Measurements from ENCODE around the gene RILPL1.
"Not testable (repeated sequence)": the region's sequence is repeated elsewhere in the genome, so short reads cannot be mapped to it uniquely, and the experiment has no call there.

RILPL1 gene

DNA sequence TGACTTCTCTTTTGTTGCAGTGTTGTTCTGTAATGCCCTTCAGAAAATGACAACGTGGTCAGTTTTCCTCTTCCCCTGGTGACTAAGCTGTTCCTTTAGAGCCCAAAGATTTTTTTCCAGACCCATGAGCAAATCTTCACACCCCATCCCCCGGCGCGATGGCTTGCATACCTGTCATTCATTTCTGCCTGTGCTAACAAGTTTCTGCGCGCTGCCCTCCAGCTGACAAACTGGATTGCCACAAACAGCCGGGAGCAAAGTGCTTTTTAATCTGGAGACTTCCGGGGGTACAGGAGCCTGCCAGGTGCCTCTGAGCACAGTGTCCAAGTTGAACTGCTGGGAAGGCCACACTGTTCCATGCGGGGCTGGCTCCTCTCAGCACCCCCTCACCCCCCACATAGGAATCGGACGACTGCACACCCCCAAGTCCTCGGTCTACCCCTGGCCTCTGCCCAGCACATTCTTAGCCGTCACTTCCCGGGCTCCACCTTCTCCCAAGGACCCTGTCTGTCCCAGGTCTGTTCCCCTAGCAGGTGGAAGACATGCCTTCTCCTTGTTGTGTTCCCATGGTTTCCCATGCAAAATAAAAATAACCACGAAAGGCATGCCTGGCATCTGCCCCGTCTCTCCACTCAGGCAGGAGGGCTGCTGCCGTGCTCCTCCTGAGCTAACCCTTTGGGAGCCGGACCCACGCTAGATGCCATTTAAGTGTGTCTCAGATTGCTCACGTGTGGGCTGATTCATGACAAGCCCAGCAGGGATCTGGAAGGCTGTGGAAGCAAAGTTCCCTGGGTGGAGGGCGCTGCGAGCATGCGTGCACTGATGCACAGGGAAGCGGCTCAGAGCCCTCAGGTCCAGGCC is 14.1 kb downstream of the RILPL1 start:
- no peak for TF ChIP-seq CTCF (IDR thresholded peaks at IDR 0.05)
- peak overlapping the region; percentile 57 for H3K4me3 ChIP-seq
- H3K27ac ChIP-seq, result peak overlapping the region; percentile 54 to 94
- DNase-seq (ENCODE audit: low spot score), result peak; percentile 85

DNA sequence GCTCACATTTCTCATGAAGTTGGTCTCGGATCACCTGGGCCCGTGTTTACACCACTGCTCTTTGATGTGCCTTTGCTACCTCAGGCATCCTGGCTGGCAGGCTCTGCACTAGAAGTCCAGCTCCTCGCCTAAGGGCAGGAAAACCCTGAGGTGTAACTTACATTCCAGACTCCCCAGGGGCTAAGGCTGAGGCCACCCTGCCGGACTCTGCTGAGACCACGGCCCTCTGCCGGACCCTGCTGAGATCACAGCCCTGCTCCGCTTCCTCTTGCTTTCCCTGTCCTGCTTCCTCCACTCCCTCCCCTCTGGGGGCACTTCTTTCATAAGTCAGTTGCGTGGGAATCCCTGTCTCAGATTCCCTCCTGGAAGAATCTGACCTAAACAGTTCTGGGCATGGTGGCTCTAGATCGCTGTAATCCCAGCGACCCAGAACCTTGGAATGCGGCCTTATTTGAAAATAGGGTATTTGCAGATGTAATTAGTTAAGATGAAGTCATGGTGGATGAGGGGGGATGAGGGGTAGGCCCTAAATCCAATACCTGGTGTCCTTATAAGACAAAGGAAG is 17.2 kb downstream of the RILPL1 start:
- TF ChIP-seq CTCF (IDR thresholded peaks at IDR 0.05), result no peak
- Histone ChIP-seq H3K27ac (peak overlapping the region in 1 of 2 donors; percentile 69), H3K4me3 (no peak overlapping the region)
- DNase-seq (ENCODE audit: low spot score), result no peak

GRCh38 chr12:123514582-123515221 is 18.8 kb downstream of the RILPL1 start:
- not testable (repeated sequence) for H3K27ac ChIP-seq; DNase-seq (ENCODE audit: low spot score); H3K4me3 ChIP-seq

DNA sequence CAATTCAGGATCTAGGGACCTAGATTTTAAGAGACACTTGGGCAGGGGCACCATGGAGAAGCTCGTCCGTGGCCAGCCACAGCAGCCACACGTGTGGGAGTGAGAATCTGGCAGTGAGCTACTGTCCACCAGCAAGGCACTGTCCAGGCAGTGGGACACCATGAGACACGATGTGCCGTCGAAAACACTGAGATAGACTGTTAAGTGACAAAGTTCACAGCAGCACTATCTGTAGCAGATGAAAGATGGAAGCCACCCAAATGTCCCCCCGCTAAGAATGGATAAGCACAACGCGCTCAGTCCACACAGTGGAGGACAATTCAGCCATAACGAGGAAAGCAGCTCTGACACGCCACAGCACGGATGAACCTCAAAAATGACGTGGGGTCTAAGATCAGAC is 19.7 kb downstream of the RILPL1 start:
- no peak overlapping the region for H3K4me3 ChIP-seq
- H3K27ac ChIP-seq, result no peak overlapping the region
- DNase-seq (ENCODE audit: low spot score), result no peak
- no peak for TF ChIP-seq CTCF (IDR thresholded peaks at IDR 0.05)

DNA sequence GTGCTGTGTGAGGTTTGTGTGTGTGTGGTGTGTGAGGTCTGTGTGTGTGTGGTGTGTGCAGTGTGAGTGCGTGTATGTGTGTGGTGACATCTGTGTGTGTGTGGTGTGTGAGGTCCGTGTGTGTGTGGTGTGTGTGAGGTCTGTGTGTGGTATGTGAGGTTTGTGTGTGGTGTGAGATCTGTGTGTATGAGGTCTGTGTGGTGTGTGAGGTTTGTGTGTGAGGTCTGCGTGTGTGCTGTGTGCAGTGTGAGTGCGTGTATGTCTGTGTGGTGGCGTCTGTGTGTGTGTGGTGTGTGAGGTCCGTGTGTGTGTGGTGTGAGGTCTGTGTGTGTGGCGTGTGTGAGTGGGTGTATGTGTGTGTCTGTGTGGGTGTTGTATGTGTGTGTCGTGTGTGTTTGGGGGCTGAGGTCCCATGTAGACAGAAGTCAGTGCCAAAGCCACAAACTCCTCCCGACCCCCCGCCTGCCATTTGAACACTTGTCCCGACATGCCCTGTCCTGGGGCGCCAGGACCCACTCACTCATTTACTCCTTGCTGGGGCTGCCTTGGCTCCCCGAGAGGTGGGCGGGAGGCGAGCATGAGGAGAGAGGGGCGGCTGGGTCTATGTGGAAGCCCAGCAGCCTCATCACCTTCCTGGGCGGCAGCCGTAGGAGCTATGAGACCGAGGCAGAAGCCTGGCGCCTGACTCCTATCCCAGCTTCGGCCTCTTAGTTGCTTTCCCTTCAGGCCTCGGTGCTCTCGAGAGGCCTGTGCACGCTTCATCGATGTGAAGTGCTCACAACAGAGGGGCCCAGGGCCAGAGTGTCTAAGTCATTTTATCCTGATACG is 20.5 kb downstream of the RILPL1 start:
- peak overlapping the region in 1 of 2 donors; percentile 45 for H3K27ac ChIP-seq
- no peak overlapping the region for H3K4me3 ChIP-seq
- no peak for TF ChIP-seq CTCF (IDR thresholded peaks at IDR 0.05)
- no peak for DNase-seq (ENCODE audit: low spot score)

- no peak overlapping the region for H3K27ac ChIP-seq
- TF ChIP-seq CTCF (IDR thresholded peaks at IDR 0.05), result no peak
- no peak for DNase-seq (ENCODE audit: low spot score)
- H3K4me3 ChIP-seq, result no peak overlapping the region
Observed at GRCh38 chr12:123506843-123507236, 26.7 kb downstream of the RILPL1 start.
